Fibroblast of pulmonary artery (primary cell): ENCODE data around the gene TSFM.

Experiments used
- DNase-seq: peaks from one replicate; pipeline ENCODE4 v3.0.0-alpha.2; 2010; ENCODE audit warnings: low read depth
- H3K4me3 ChIP-seq: replicated peaks from 2 replicates; pipeline ENCODE4 v1.5.1; 2011; ENCODE audit warnings: low read depth, mild to moderate bottlenecking, control low read depth, low read length, moderate library complexity
- TF ChIP-seq, protein P1 (sequence below): IDR thresholded peaks from 2 replicates; pipeline ENCODE4 v1.5.1; 2011; ENCODE audit warnings: mild to moderate bottlenecking, control low read depth, low read length, inconsistent platforms; ENCODE audit errors: missing control alignments

Gene TSFM

DNA sequence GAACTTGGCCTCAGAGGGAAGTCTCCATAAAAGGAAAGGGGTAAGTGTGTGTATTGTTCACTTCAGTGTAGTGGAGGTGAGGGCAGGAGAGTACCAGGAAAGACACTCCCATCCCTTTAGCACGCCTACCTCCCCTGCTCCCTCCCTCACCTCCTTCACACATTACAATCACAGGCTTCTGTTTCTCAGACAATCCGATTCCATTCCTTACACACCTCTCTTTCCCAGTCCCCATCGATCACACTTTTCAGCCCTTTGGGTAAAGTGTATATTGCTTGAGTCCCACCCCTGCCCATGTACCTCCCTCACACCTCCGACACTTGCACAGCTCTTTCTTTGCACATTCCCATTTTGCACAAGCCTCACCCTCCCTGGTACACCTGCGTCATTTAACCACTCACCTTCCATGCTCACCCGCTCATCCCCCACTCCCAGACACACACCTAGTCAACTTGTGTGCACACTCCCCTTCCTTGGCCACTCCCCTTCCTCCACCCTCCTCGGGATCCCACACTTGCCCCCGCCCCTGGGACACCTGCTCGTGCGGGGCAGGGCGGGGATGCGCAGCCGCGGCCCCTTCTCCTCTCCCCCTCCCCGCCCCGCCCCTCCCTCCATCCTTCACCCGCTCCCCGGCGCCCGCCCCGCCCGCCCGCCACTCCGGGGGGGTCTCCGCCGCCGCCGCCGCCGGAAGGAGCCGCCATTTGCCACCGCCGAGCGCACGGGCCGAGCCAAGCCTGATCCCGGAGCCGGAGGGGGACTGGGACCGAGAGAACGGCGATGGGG, 28.0 kb upstream of the TSFM start, which contains the start of gene MARCHF9:
Gene MARCHF9 (plus strand): TSS at position 693 of the 783 bp plus-strand sequence. CDS start 426 bp downstream, outside the sequence.
- no peak for DNase-seq
- TF ChIP-seq, protein P1, sequence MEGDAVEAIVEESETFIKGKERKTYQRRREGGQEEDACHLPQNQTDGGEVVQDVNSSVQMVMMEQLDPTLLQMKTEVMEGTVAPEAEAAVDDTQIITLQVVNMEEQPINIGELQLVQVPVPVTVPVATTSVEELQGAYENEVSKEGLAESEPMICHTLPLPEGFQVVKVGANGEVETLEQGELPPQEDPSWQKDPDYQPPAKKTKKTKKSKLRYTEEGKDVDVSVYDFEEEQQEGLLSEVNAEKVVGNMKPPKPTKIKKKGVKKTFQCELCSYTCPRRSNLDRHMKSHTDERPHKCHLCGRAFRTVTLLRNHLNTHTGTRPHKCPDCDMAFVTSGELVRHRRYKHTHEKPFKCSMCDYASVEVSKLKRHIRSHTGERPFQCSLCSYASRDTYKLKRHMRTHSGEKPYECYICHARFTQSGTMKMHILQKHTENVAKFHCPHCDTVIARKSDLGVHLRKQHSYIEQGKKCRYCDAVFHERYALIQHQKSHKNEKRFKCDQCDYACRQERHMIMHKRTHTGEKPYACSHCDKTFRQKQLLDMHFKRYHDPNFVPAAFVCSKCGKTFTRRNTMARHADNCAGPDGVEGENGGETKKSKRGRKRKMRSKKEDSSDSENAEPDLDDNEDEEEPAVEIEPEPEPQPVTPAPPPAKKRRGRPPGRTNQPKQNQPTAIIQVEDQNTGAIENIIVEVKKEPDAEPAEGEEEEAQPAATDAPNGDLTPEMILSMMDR: no peak
- H3K4me3 ChIP-seq: peak within 1 kb of the TSS; percentile 48

DNA sequence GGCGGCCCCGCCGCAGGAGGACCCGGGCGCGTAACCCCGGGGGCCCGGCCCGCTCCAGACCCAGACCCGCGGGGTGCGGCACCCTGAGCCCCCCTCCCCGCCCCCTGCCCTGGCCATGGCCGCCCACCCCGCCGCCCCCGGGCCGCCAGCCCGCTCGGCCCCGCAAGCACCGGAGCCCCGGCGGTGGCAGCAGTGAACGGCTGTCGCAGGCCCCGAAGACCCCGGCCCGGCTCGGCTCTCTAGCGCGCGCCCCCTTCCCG, 27.5 kb upstream of the TSFM start:
- no peak for DNase-seq
- TF ChIP-seq, protein P1: no peak
- peak overlapping the region; percentile 48 for H3K4me3 ChIP-seq

DNA sequence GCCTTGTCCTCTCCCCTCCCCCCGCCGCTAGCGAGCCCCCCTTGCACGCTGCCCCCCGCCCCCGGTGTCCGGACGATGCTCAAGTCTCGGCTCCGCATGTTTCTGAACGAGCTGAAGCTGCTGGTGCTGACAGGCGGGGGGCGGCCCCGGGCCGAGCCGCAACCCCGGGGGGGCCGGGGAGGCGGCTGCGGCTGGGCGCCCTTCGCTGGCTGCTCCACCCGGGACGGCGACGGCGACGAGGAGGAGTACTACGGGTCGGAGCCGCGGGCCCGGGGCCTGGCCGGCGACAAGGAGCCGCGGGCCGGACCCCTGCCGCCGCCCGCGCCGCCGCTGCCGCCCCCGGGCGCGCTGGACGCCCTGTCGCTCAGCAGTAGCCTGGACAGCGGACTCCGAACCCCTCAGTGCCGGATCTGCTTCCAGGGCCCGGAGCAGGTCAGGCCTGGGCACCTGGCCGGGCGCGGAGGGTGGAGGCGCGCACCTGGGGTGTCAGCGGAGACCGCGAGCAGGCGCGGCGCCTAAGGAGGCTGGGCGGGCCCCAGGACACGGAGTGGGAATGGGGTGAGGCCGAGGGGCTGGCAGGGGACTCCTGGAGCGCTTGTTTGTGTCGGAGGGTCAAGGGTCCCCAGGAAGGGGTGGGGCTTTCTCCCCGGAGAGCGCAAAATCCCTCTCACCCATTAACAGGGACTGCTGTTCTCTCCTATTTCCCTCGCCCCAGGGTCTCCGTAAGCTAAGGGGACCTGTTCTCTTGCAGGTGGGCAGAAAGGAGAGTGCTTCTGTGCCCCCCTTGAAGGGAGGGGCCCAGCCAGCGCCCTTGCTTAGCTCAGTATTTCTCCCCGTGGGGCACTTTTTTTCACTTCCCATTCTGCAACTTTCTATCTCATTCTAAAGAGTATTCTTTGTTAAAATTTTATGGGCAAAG, 26.9 kb upstream of the TSFM start:
- peak overlapping the region; percentile 48 for H3K4me3 ChIP-seq
- no peak for DNase-seq
- TF ChIP-seq, protein P1: no peak

DNA sequence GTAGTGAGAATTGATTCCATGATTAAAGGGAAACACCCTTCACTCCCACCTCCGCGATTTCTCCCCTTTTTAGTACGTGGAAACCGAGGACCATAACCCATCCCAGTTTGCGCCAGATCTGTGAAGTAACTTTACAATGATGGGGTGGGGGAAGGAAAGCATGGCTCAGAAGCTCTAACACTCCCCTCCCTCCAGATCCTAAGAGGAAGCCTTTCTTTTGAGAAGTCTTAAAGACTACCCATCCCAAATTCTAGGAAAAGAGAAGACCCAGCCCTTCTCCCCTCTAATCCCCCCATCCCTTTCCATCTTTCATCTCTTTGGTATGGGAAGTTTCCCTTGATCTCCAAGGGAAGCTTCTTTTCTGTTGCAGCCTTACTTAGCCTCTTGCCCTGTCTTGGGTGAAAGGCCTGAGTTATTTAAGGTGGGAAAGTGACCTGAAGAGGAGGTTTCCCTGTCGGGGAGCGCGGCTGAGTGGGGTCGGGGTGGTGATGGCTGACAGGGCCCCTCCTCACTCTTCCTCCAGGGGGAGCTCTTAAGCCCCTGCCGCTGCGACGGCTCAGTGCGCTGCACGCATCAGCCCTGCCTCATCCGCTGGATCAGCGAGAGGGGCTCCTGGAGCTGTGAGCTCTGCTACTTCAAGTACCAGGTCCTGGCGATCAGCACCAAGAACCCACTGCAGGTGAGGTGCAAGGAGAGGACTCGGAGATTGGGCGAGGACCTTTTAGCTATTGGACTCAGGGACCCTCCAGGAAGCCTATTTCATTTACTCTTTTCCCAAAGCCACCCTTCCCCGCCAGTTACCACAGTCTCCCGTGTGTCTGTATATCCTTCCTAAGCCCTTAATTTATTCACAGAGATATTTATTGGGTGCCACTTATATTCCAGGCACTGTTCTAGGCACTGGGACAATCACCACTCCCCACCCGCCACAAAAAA, 25.9 kb upstream of the TSFM start:
- DNase-seq: peak; percentile 40
- TF ChIP-seq, protein P1: peak; percentile 68

DNA sequence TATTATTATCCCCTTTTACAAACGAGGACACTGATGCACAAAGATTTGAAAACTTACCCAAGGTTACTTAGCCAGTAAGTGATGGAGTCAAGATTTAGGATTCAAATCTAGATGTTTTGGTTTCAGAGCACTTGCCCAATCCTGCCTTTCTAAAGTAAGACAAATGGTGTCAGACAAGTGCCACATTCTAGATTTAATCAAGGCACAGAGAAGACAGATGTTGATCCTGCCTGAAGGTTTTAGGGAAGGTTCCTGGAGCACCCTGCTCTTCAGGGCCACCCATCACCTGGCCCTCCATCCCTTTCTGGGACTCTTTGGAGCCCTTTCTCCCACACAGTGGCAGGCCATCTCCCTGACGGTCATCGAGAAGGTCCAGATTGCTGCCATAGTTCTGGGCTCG, 24.8 kb upstream of the TSFM start:
- no peak for DNase-seq
- no peak overlapping the region for H3K4me3 ChIP-seq
- TF ChIP-seq, protein P1: no peak

More for the DNA sequence above, 25.9 kb upstream of the TSFM start:
- H3K4me3 ChIP-seq: peak overlapping the region; percentile 48

DNA sequence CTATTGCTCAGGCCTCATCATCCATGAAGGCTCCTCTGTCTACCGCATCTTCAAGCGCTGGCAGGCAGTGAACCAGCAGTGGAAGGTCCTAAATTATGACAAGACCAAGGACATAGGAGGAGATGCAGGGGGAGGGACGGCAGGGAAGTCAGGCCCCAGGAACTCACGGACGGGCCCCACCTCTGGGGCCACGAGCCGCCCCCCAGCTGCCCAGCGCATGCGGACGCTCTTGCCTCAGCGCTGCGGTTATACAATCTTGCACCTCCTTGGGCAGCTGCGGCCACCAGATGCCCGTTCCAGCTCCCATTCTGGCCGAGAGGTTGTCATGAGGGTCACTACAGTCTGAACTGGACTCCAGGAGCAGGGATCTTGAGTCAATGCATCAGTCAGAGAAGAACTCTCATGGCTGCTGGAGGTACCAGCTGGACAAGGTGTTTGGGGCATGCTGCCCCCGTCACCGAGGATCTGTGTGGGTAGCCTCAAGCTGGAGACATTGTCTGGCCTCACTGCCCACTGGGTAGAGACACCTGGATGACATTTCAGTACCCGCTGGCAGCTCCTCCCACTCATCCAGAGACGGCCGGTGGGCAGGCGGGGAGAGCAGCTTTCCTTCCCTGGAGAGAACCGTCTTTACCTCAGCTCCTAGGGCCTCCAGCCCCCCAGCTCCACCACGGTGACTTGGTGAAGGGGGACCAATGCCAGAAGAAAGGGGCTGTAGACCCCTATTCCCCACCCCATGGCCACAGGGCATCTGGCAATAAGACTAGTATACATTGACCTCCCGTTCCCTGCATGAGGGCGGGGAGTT, 23.8 kb upstream of the TSFM start:
- DNase-seq: no peak
- TF ChIP-seq, protein P1: no peak
- H3K4me3 ChIP-seq: no peak overlapping the region
